Measurements from ENCODE around the gene MMP2.
A peak's percentile ranks its signal among the peaks of the same experiment; 100 is the strongest.

Gene MMP2

DNA sequence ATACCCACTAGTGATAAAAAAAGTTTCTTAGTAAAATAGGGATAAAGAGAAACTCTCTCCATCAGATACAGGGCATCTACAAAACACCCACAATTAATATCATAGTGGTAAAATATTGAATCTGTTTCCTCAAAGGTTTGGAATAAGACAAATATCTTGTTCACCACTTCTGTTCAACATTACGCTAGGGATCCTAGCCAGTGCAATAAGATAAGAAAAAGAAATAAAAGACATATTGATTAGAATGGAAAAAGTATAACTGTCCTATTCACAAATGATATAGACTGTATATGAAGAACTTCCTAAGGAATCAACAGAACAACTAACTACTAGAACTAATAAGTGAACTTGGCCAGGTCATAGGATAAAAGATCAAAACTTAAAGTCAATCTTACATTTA, 42.8 kb downstream of the MMP2 start:
- CTCF ChIA-PET, result interaction anchor here (2.5 kb wide), 1 partner anchor 57 kb away, joined by 14 read pairs; no protein-coding TSS in a partner anchor
- no peak overlapping the region for H3K27ac ChIP-seq (ENCODE audit: extremely low read depth, low read depth, low read length)

GRCh38 chr16:55526441-55526840, 47.4 kb downstream of the MMP2 start:
- Histone ChIP-seq H3K4me1 (ENCODE audit: control insufficient read depth, insufficient read depth, low read length) (no peaks in the 10 kb centered on the region), H3K9me3 (ENCODE audit: control insufficient read depth, insufficient read depth, low read depth, low read length) (no peaks in the 10 kb centered on the region), H3K36me3 (ENCODE audit: control insufficient read depth in 2 of 2, insufficient read depth in 1 of 2, low read length in 2 of 2) (peaks cover 0 to 6% of the 10 kb centered on the region in 2 experiments; a peak in 1 of 3 replicates), H3K4me3 (ENCODE audit: low read depth, low read length) (no peak overlapping the region), H3K27ac (ENCODE audit: extremely low read depth, low read depth, low read length) (no peak overlapping the region)
- TF ChIP-seq, protein P1, sequence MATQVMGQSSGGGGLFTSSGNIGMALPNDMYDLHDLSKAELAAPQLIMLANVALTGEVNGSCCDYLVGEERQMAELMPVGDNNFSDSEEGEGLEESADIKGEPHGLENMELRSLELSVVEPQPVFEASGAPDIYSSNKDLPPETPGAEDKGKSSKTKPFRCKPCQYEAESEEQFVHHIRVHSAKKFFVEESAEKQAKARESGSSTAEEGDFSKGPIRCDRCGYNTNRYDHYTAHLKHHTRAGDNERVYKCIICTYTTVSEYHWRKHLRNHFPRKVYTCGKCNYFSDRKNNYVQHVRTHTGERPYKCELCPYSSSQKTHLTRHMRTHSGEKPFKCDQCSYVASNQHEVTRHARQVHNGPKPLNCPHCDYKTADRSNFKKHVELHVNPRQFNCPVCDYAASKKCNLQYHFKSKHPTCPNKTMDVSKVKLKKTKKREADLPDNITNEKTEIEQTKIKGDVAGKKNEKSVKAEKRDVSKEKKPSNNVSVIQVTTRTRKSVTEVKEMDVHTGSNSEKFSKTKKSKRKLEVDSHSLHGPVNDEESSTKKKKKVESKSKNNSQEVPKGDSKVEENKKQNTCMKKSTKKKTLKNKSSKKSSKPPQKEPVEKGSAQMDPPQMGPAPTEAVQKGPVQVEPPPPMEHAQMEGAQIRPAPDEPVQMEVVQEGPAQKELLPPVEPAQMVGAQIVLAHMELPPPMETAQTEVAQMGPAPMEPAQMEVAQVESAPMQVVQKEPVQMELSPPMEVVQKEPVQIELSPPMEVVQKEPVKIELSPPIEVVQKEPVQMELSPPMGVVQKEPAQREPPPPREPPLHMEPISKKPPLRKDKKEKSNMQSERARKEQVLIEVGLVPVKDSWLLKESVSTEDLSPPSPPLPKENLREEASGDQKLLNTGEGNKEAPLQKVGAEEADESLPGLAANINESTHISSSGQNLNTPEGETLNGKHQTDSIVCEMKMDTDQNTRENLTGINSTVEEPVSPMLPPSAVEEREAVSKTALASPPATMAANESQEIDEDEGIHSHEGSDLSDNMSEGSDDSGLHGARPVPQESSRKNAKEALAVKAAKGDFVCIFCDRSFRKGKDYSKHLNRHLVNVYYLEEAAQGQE (tag by site-specific recombination; IDR thresholded peaks at IDR 0.05), result no peak
- TF ChIP-seq SP3 (tag by site-specific recombination; IDR thresholded peaks at IDR 0.05) (no peak), ZNF426 (tag by site-specific recombination; IDR thresholded peaks at IDR 0.05) (no peak), HOXC10 (CRISPR knock-in tag; IDR thresholded peaks at IDR 0.05) (no peak), ZNF26 (tag by site-specific recombination; IDR thresholded peaks at IDR 0.05) (no peak)
- POLR2A ChIA-PET, result no interaction called here
- CTCF ChIA-PET, result interaction anchor here (0.6 kb wide), 1 partner anchor 62 kb away, joined by 3 read pairs; no protein-coding TSS in a partner anchor

More for the DNA sequence above, 42.8 kb downstream of the MMP2 start:
- H3K4me3 ChIP-seq (ENCODE audit: low read depth, low read length), result no peak overlapping the region
- H3K9me3 ChIP-seq (ENCODE audit: control insufficient read depth, insufficient read depth, low read depth, low read length), result no peaks in the 10 kb centered on the region
- TF ChIP-seq ZNF624 (tag by site-specific recombination; IDR thresholded peaks at IDR 0.05) (no peak), IKZF3 (tag by site-specific recombination; IDR thresholded peaks at IDR 0.05) (no peak), ZNF792 (tag by site-specific recombination; IDR thresholded peaks at IDR 0.05) (no peak), ZSCAN30 (tag by site-specific recombination; IDR thresholded peaks at IDR 0.05) (no peak), SETDB1 (IDR thresholded peaks at IDR 0.05; ENCODE audit: insufficient read length, low read length) (peak; percentile 87)
- TF ChIP-seq, protein P2, sequence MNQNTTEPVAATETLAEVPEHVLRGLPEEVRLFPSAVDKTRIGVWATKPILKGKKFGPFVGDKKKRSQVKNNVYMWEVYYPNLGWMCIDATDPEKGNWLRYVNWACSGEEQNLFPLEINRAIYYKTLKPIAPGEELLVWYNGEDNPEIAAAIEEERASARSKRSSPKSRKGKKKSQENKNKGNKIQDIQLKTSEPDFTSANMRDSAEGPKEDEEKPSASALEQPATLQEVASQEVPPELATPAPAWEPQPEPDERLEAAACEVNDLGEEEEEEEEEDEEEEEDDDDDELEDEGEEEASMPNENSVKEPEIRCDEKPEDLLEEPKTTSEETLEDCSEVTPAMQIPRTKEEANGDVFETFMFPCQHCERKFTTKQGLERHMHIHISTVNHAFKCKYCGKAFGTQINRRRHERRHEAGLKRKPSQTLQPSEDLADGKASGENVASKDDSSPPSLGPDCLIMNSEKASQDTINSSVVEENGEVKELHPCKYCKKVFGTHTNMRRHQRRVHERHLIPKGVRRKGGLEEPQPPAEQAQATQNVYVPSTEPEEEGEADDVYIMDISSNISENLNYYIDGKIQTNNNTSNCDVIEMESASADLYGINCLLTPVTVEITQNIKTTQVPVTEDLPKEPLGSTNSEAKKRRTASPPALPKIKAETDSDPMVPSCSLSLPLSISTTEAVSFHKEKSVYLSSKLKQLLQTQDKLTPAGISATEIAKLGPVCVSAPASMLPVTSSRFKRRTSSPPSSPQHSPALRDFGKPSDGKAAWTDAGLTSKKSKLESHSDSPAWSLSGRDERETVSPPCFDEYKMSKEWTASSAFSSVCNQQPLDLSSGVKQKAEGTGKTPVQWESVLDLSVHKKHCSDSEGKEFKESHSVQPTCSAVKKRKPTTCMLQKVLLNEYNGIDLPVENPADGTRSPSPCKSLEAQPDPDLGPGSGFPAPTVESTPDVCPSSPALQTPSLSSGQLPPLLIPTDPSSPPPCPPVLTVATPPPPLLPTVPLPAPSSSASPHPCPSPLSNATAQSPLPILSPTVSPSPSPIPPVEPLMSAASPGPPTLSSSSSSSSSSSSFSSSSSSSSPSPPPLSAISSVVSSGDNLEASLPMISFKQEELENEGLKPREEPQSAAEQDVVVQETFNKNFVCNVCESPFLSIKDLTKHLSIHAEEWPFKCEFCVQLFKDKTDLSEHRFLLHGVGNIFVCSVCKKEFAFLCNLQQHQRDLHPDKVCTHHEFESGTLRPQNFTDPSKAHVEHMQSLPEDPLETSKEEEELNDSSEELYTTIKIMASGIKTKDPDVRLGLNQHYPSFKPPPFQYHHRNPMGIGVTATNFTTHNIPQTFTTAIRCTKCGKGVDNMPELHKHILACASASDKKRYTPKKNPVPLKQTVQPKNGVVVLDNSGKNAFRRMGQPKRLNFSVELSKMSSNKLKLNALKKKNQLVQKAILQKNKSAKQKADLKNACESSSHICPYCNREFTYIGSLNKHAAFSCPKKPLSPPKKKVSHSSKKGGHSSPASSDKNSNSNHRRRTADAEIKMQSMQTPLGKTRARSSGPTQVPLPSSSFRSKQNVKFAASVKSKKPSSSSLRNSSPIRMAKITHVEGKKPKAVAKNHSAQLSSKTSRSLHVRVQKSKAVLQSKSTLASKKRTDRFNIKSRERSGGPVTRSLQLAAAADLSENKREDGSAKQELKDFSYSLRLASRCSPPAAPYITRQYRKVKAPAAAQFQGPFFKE (tag by site-specific recombination; IDR thresholded peaks at IDR 0.05; ENCODE audit: borderline replicate concordance), result no peak
- POLR2A ChIA-PET, result no interaction called here
- H3K36me3 ChIP-seq (ENCODE audit: control insufficient read depth in 2 of 2, insufficient read depth in 1 of 2, low read length in 2 of 2), result no peaks in the 10 kb centered on the region
- no peaks in the 10 kb centered on the region for H3K4me1 ChIP-seq (ENCODE audit: control insufficient read depth, insufficient read depth, low read length)

Measured in HEK293 (cell line).